Stimulated activated naive B cell treated with anti-CD40 and anti-IgM and Interleukin-4, amounts not matched to agents 10 μg/mL and 1 μg/mL and 100 μg/mL, for 72 hours (primary cell): Measurements from ENCODE around the gene FASN.

Experiments used
- ATAC-seq, 2 donors: fragments of 150-1000 bp; cut with Tn5 transposase; replicated peaks; 2 replicates each; pipeline ENCODE4 v1.10.0; 2021; ENCODE audit warnings: moderate library complexity in 1 of 2
- DNase-seq: peaks from one replicate; pipeline ENCODE4 v3.0.0; 2021
- H3K27ac Mint-ChIP-seq: one replicate; pipeline ENCODE4 v1.8.0; 2022; ENCODE audit warnings: mild to moderate bottlenecking, mixed read lengths
- H3K27me3 Mint-ChIP-seq, 2 donors: one replicate each; pipeline ENCODE4 v1.8.0; 2022; ENCODE audit warnings: mixed read lengths in 2 of 2
- H3K36me3 Mint-ChIP-seq, 2 donors: one replicate each; pipeline ENCODE4 v1.8.0; 2022; ENCODE audit warnings: mixed read lengths in 2 of 2, mild to moderate bottlenecking in 1 of 2
- H3K4me1 Mint-ChIP-seq, 2 donors: one replicate each; pipeline ENCODE4 v1.8.0; 2022; ENCODE audit warnings: mixed read lengths in 2 of 2, mild to moderate bottlenecking in 1 of 2
- H3K4me3 Mint-ChIP-seq, 2 donors: one replicate each; pipeline ENCODE4 v1.8.0; 2022; ENCODE audit warnings: mild to moderate bottlenecking in 2 of 2, mixed read lengths in 2 of 2, moderate library complexity in 1 of 2
- H3K9me3 Mint-ChIP-seq, 2 donors: one replicate each; pipeline ENCODE4 v1.8.0; 2022; ENCODE audit warnings: mixed read lengths in 2 of 2, mild to moderate bottlenecking in 1 of 2

FASN gene

GRCh38 chr17:82083009-82083408 lies 15.0 kb downstream of the FASN start:
- H3K27ac Mint-ChIP-seq: peak overlapping the region; percentile 31
- H3K27me3 Mint-ChIP-seq: no peaks in the 10 kb centered on the region
- ATAC-seq (no peak), DNase-seq (no peak)
- peaks cover 48% of the 10 kb centered on the region in 2 donors for H3K36me3 Mint-ChIP-seq
- H3K4me3 Mint-ChIP-seq: no peak overlapping the region
- H3K4me1 Mint-ChIP-seq: peaks cover 2 to 3% of the 10 kb centered on the region in 2 donors
- no peaks in the 10 kb centered on the region for H3K9me3 Mint-ChIP-seq

- no peak for DNase-seq
- ATAC-seq: no peak
- no peak overlapping the region for H3K4me3 Mint-ChIP-seq
- H3K27ac Mint-ChIP-seq: no peak overlapping the region
- peaks cover 50 to 52% of the 10 kb centered on the region in 2 donors for H3K36me3 Mint-ChIP-seq
- H3K9me3 Mint-ChIP-seq: no peaks in the 10 kb centered on the region
- peaks cover 2 to 6% of the 10 kb centered on the region in 2 donors for H3K4me1 Mint-ChIP-seq
- H3K27me3 Mint-ChIP-seq: no peaks in the 10 kb centered on the region
These were observed 15.6 kb downstream of the FASN start for GRCh38 chr17:82082456-82082855.

GRCh38 chr17:82081966-82082365 lies 16.1 kb downstream of the FASN start:
- H3K36me3 Mint-ChIP-seq: peaks cover 50 to 54% of the 10 kb centered on the region in 2 donors
- H3K9me3 Mint-ChIP-seq: no peaks in the 10 kb centered on the region
- H3K27ac Mint-ChIP-seq: no peak overlapping the region
- DNase-seq (no peak), ATAC-seq (no peak)
- peaks cover 2 to 6% of the 10 kb centered on the region in 2 donors for H3K4me1 Mint-ChIP-seq
- no peaks in the 10 kb centered on the region for H3K27me3 Mint-ChIP-seq
- no peak overlapping the region for H3K4me3 Mint-ChIP-seq

GRCh38 chr17:82081546-82081945 lies 16.5 kb downstream of the FASN start:
- H3K4me3 Mint-ChIP-seq: no peak overlapping the region
- no peaks in the 10 kb centered on the region for H3K27me3 Mint-ChIP-seq
- peaks cover 3 to 10% of the 10 kb centered on the region in 2 donors for H3K4me1 Mint-ChIP-seq
- no peak for ATAC-seq
- peaks cover 52 to 55% of the 10 kb centered on the region in 2 donors for H3K36me3 Mint-ChIP-seq
- no peak for DNase-seq
- no peak overlapping the region for H3K27ac Mint-ChIP-seq
- no peaks in the 10 kb centered on the region for H3K9me3 Mint-ChIP-seq

- no peaks in the 10 kb centered on the region for H3K27me3 Mint-ChIP-seq
- peaks cover 4 to 14% of the 10 kb centered on the region in 2 donors for H3K4me1 Mint-ChIP-seq
- H3K9me3 Mint-ChIP-seq: no peaks in the 10 kb centered on the region
- ATAC-seq: no peak
- no peak overlapping the region for H3K27ac Mint-ChIP-seq
- DNase-seq: no peak
- peaks cover 49 to 55% of the 10 kb centered on the region in 2 donors for H3K36me3 Mint-ChIP-seq
- H3K4me3 Mint-ChIP-seq: no peak overlapping the region
These were observed 17.1 kb downstream of the FASN start for GRCh38 chr17:82080789-82081464.

- Mint-ChIP-seq H3K27ac (no peak overlapping the region), H3K4me1 (peaks cover 4 to 14% of the 10 kb centered on the region in 2 donors), H3K4me3 (no peak overlapping the region), H3K36me3 (peaks cover 49 to 55% of the 10 kb centered on the region in 2 donors), H3K27me3 (no peaks in the 10 kb centered on the region), H3K9me3 (no peaks in the 10 kb centered on the region)
- DNase-seq (no peak), ATAC-seq (no peak)
These were observed 17.8 kb downstream of the FASN start for GRCh38 chr17:82080048-82080788.

GRCh38 chr17:82079001-82079677 lies 18.9 kb downstream of the FASN start:
- H3K27ac Mint-ChIP-seq: no peak overlapping the region
- peaks cover 42 to 51% of the 10 kb centered on the region in 2 donors for H3K36me3 Mint-ChIP-seq
- no peak for ATAC-seq
- H3K4me3 Mint-ChIP-seq: no peak overlapping the region
- no peaks in the 10 kb centered on the region for H3K9me3 Mint-ChIP-seq
- peaks cover 2 to 14% of the 10 kb centered on the region in 2 donors for H3K4me1 Mint-ChIP-seq
- no peak for DNase-seq
- no peaks in the 10 kb centered on the region for H3K27me3 Mint-ChIP-seq

GRCh38 chr17:82078433-82078832 lies 19.6 kb downstream of the FASN start:
- Mint-ChIP-seq H3K27me3 (no peaks in the 10 kb centered on the region), H3K4me1 (peaks cover 2 to 14% of the 10 kb centered on the region in 2 donors), H3K4me3 (no peak overlapping the region), H3K36me3 (peaks cover 36 to 45% of the 10 kb centered on the region in 2 donors), H3K9me3 (no peaks in the 10 kb centered on the region), H3K27ac (no peak overlapping the region)
- DNase-seq (no peak), ATAC-seq (no peak)

GRCh38 chr17:82077617-82078358 lies 20.2 kb downstream of the FASN start:
- DNase-seq: no peak
- Mint-ChIP-seq H3K4me3 (no peak overlapping the region), H3K4me1 (peaks cover 2 to 14% of the 10 kb centered on the region in 2 donors), H3K27ac (peak overlapping the region; percentile 33), H3K27me3 (no peaks in the 10 kb centered on the region), H3K9me3 (no peaks in the 10 kb centered on the region), H3K36me3 (peaks cover 31 to 38% of the 10 kb centered on the region in 2 donors)
- no peak for ATAC-seq

- peaks cover 27 to 32% of the 10 kb centered on the region in 2 donors for H3K36me3 Mint-ChIP-seq
- ATAC-seq (peak; percentile 48), DNase-seq (no peak)
- H3K4me3 Mint-ChIP-seq: no peak overlapping the region
- H3K27ac Mint-ChIP-seq: peak overlapping the region; percentile 65
- H3K9me3 Mint-ChIP-seq: no peaks in the 10 kb centered on the region
- no peaks in the 10 kb centered on the region for H3K27me3 Mint-ChIP-seq
- H3K4me1 Mint-ChIP-seq: peaks cover 2 to 14% of the 10 kb centered on the region in 2 donors
These were observed 21.0 kb downstream of the FASN start for GRCh38 chr17:82076785-82077591.

GRCh38 chr17:82076018-82076784 lies 21.8 kb downstream of the FASN start:
- no peak overlapping the region for H3K4me3 Mint-ChIP-seq
- peaks cover 2 to 14% of the 10 kb centered on the region in 2 donors for H3K4me1 Mint-ChIP-seq
- H3K27me3 Mint-ChIP-seq: no peaks in the 10 kb centered on the region
- ATAC-seq: peak in 1 of 2 donors; percentile 10
- no peak for DNase-seq
- peak overlapping the region; percentile 65 for H3K27ac Mint-ChIP-seq
- H3K36me3 Mint-ChIP-seq: peaks cover 23 to 30% of the 10 kb centered on the region in 2 donors
- H3K9me3 Mint-ChIP-seq: no peaks in the 10 kb centered on the region

GRCh38 chr17:82073446-82073845 lies 24.6 kb downstream of the FASN start:
- Mint-ChIP-seq H3K27ac (no peak overlapping the region), H3K9me3 (no peaks in the 10 kb centered on the region), H3K4me3 (no peak overlapping the region), H3K4me1 (peaks cover 2 to 14% of the 10 kb centered on the region in 2 donors), H3K36me3 (peaks cover 9 to 13% of the 10 kb centered on the region in 2 donors), H3K27me3 (no peaks in the 10 kb centered on the region)
- DNase-seq (no peak), ATAC-seq (no peak)

GRCh38 chr17:82072827-82073226 lies 25.2 kb downstream of the FASN start:
- no peak overlapping the region for H3K27ac Mint-ChIP-seq
- ATAC-seq (no peak), DNase-seq (no peak)
- no peak overlapping the region for H3K4me3 Mint-ChIP-seq
- peaks cover 2 to 9% of the 10 kb centered on the region in 2 donors for H3K4me1 Mint-ChIP-seq
- H3K9me3 Mint-ChIP-seq: no peaks in the 10 kb centered on the region
- no peaks in the 10 kb centered on the region for H3K27me3 Mint-ChIP-seq
- peaks cover 5 to 7% of the 10 kb centered on the region in 2 donors for H3K36me3 Mint-ChIP-seq
